ENCODE results near the gene C1orf210. TPM values are rescaled to one million over a fixed set of nuclear protein-coding genes. Genes with fewer than 3 reads are reported as not detected.

The C1orf210 gene
- total RNA-seq, 1 donor from 2014 or later, result not detected

Other genes starting within 250 kb of the C1orf210 start
- 55.8 TPM for gene EBNA1BP2, start 113.3 kb downstream of the C1orf210 start, total RNA-seq
- 0.19 TPM for gene CFAP57, start 113.3 kb downstream of the C1orf210 start, total RNA-seq
- gene TMEM125, start 15.6 kb downstream of the C1orf210 start, total RNA-seq, result not detected
- 42.6 TPM for gene TIE1, start 15.4 kb upstream of the C1orf210 start, total RNA-seq
- gene MPL, start 52.2 kb upstream of the C1orf210 start, total RNA-seq, result 0.39 TPM
- 4.9 TPM for gene CDC20, start 73.4 kb upstream of the C1orf210 start, total RNA-seq
- gene ELOVL1, start 82.4 kb upstream of the C1orf210 start, total RNA-seq, result 149 TPM
- 55.2 TPM for gene MED8, start 104.2 kb upstream of the C1orf210 start, total RNA-seq
- 65.3 TPM for gene SZT2, start 104.3 kb upstream of the C1orf210 start, total RNA-seq
- 36.9 TPM for gene HYI, start 168.3 kb upstream of the C1orf210 start, total RNA-seq
- gene PTPRF, start 245.3 kb upstream of the C1orf210 start, total RNA-seq, result 270 TPM